Measurements from ENCODE around the gene TSPAN9. TPM values are rescaled to one million over a fixed set of nuclear protein-coding genes. Genes with fewer than 3 reads are reported as not detected.
A peak's percentile ranks its signal among the peaks of the same experiment; 100 is the strongest.

Gene TSPAN9
- polyA plus RNA-seq, 2 of the 4 experiments (the other 2 are of a cell fraction): 12.4 to 16.1 TPM

GRCh38 chr12:3292677-3293412, 215.7 kb downstream of the TSPAN9 start:
- H3K27ac ChIP-seq: no peak overlapping the region
- CTCF ChIA-PET: interaction anchor here (0.6 to 1.5 kb wide), 5 partner anchors 17 to 984 kb away, joined by 3 to 12 read pairs (median 4); no protein-coding TSS in a partner anchor
- WGBS (ENCODE audit: missing lambda C conversion rate): 57% methylated on average over 12 of the region's 12 CpGs
- no peaks in the 10 kb centered on the region; the same call in 2 of the 3 replicates for H3K4me1 ChIP-seq
- no peak overlapping the region for H3K4me3 ChIP-seq
- no peak overlapping the region for H3K4me2 ChIP-seq
- H3K9me3 ChIP-seq: no peaks in the 10 kb centered on the region
- no peak for FAIRE-seq
- POLR2A ChIA-PET: no interaction called here
- no peak for DNase-seq (ENCODE audit: low read depth in 1 of 2, low spot score in 1 of 2)
- TF ChIP-seq KDM5A (IDR thresholded peaks at IDR 0.05): no peak
- TF ChIP-seq E2F6 (IDR thresholded peaks at IDR 0.05; ENCODE audit: borderline replicate concordance, low read depth): no peak
- no peak for TF ChIP-seq HOXA7 (CRISPR knock-in tag; IDR thresholded peaks at IDR 0.05)
- TF ChIP-seq ZFP36 (IDR thresholded peaks at IDR 0.05; ENCODE audit: borderline replicate concordance, partially characterized antibody): no peak
- no peak for TF ChIP-seq CHD4 (IDR thresholded peaks at IDR 0.05; ENCODE audit: borderline replicate concordance)
- TF ChIP-seq ZSCAN20 (CRISPR knock-in tag; IDR thresholded peaks at IDR 0.05): no peak
- no peak for TF ChIP-seq EP300 (IDR thresholded peaks at IDR 0.05)
- TF ChIP-seq HMGXB4 (CRISPR knock-in tag; IDR thresholded peaks at IDR 0.05; ENCODE audit: borderline replicate concordance): no peak
- TF ChIP-seq HEYL (CRISPR knock-in tag; IDR thresholded peaks at IDR 0.05): no peak
- TF ChIP-seq FOXS1 (CRISPR knock-in tag; IDR thresholded peaks at IDR 0.05): no peak
- TF ChIP-seq NFE2L2 (conservative IDR thresholded peaks at IDR 0.05; ENCODE audit: low read length): no peak
- no peak for TF ChIP-seq HOXB5 (CRISPR knock-in tag; IDR thresholded peaks at IDR 0.05)
- no peak for TF ChIP-seq PBX3 (IDR thresholded peaks at IDR 0.05)
- ATAC-seq: no peak

GRCh38 chr12:3293446-3294161, 216.4 kb downstream of the TSPAN9 start:
- TF ChIP-seq ZNF302 (CRISPR knock-in tag; IDR thresholded peaks at IDR 0.05) (no peak), HES2 (IDR thresholded peaks at IDR 0.05) (no peak), NFE2L2 (conservative IDR thresholded peaks at IDR 0.05; ENCODE audit: low read length) (no peak), EP300 (IDR thresholded peaks at IDR 0.05) (no peak), ESRRA (IDR thresholded peaks at IDR 0.05; ENCODE audit: borderline replicate concordance, low read length) (no peak), JUN (IDR thresholded peaks at IDR 0.05) (no peak), HEYL (CRISPR knock-in tag; IDR thresholded peaks at IDR 0.05) (no peak), MAFK (IDR thresholded peaks at IDR 0.05; ENCODE audit: partially characterized antibody) (no peak), POLR2A (IDR thresholded peaks at IDR 0.05; ENCODE audit: low read length) (no peak), TFCP2L1 (CRISPR knock-in tag; IDR thresholded peaks at IDR 0.05) (no peak), BHLHE40 (IDR thresholded peaks at IDR 0.05; ENCODE audit: low read depth, low read length) (no peak), HOXB5 (CRISPR knock-in tag; IDR thresholded peaks at IDR 0.05) (no peak), POLR2AphosphoS2 (conservative IDR thresholded peaks at IDR 0.05; ENCODE audit: low read length) (no peak), CEBPB (IDR thresholded peaks at IDR 0.05) (no peak), MYC (IDR thresholded peaks at IDR 0.05; ENCODE audit: borderline replicate concordance, low read length) (no peak), CBX8 (IDR thresholded peaks at IDR 0.05) (no peak), FOSB (CRISPR knock-in tag; IDR thresholded peaks at IDR 0.05) (no peak), REST (IDR thresholded peaks at IDR 0.05) (no peak), RCOR1 (IDR thresholded peaks at IDR 0.05; ENCODE audit: low read depth, low read length) (no peak), RAD21 (conservative IDR thresholded peaks at IDR 0.05 in 1 of 2, IDR thresholded peaks at IDR 0.05 in 1 of 2) (no peak)
- Histone ChIP-seq H3K4me2 (no peak overlapping the region), H3K27ac (no peak overlapping the region), H3K4me3 (no peak overlapping the region), H3K9me3 (no peaks in the 10 kb centered on the region), H3K4me1 (no peaks in the 10 kb centered on the region; the same call in 2 of the 3 replicates)
- ChIA-PET POLR2A (no interaction called here), CTCF (interaction anchor here (0.9 to 1.8 kb wide), 7 partner anchors 18 to 983 kb away, joined by 3 to 12 read pairs (median 4); no protein-coding TSS in a partner anchor)
- FAIRE-seq (no peak), DNase-seq (ENCODE audit: low read depth in 1 of 2, low spot score in 1 of 2) (peak; percentile 41 to 47), ATAC-seq (peak; percentile 35 to 73; a peak in 3 of 6 replicates)
- WGBS (ENCODE audit: missing lambda C conversion rate): 47% methylated on average over 18 of the region's 18 CpGs
